Germinal center (tissue), 1 donor: ENCODE measurements around the gene WDR72.
"Not testable (repeated sequence)": the region's sequence is repeated elsewhere in the genome, so short reads cannot be mapped to it uniquely, and the experiment has no call there.

Experiments used
- DNase-seq: peaks from one replicate; pipeline ENCODE4 v3.0.0; 2012; ENCODE audit warnings: mixed read lengths, low spot score

WDR72 gene

GRCh38 chr15:53709821-53710220 lies 49.6 kb downstream of the WDR72 start:
- no peak for DNase-seq

- no peak for DNase-seq
These were observed 64.1 kb downstream of the WDR72 start for GRCh38 chr15:53695365-53695764.

DNA sequence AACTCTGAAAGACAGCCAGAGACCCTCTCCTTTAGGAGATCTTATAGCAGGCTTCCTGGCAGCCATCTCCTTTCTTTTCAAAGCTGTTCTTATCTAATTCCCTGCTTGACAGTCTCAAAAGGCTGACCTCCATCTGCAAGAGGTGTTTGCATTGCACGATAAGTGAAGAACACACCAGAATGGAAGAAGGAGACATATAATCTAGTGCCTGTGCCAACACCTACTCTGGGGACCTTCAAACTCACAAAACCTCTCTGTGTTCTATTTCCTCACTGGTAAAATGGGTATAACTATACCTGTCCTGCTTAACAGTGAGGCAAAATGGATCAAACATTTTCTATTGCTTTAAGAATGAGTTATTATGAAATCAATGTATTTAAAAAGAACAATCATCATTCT lies 65.0 kb downstream of the WDR72 start:
- DNase-seq = no peak

DNA sequence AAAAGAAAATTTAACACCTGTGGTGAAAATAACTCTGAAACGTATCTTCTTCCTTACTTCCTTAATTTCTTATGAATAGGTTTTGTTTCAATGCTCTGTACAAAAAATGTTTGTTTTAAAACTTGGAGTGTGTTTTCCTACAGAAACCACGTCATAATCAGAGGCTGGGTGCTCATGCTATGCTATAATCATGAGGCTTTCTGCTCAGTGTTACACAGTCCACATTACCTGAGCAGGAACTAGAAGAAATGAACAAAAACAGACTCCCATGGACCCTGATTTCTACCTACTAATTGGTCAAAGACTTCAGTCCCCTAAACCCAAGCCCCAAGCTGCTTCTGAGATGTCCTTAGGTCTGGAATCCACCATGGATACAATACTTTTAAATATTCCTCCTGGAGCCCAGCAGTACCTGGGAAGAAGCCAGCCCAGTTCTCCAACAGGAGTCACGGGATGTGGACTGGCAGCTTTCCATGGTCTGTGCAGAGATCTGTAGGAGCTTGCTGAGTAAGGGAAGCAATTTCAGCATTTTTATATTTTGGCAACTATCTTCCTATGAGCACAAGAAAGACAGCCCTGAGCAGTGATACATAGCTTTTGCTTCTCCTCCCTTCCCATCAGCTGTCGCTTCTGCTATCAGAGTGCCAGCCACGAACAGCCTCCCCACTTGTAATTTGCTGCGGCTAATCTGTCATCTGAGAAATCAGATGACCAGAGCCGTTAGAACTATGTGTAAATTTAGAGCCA lies 65.6 kb downstream of the WDR72 start:
- no peak for DNase-seq

DNA sequence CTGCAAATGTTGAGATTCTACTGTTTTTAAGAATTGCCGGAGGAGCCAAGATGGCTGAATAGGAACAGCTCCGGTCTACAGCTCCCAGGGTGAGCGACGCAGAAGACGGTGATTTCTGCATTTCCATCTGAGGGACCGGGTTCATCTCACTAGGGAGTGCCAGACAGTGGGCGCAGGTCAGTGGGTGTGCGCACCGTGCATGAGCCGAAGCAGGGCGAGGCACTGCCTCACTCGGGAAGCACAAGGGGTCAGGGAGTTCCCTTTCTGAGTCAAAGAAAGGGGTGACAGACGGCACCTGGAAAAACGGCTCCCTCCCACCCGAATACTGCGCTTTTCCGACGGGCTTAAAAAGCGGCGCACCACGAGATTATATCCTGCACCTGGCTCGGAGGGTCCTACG lies 75.3 kb downstream of the WDR72 start:
- DNase-seq = not testable (repeated sequence)

- DNase-seq = no peak
These were observed 78.4 kb downstream of the WDR72 start for GRCh38 chr15:53681056-53681455.

- DNase-seq = no peak
These were observed 83.6 kb downstream of the WDR72 start for GRCh38 chr15:53675832-53676231.

DNA sequence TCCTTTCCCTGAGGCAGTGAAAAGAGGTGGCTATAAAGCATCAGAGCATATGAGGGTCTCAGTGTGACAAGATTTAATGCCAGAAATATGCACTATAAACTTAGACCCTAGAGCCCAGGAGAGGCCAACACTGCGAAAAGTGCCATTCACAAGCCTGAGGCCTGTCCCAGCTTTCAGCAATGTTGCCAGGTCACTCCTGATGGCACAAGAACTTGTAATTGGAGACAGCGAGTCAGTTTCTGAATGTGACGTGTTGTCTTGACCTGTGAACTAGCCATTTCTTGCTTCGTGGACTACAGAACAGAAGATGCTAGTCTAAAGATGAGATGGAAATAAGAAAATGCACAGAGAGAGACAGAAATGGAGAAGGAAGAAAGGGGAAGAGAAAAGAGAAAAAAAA lies 87.9 kb downstream of the WDR72 start:
- no peak for DNase-seq

DNA sequence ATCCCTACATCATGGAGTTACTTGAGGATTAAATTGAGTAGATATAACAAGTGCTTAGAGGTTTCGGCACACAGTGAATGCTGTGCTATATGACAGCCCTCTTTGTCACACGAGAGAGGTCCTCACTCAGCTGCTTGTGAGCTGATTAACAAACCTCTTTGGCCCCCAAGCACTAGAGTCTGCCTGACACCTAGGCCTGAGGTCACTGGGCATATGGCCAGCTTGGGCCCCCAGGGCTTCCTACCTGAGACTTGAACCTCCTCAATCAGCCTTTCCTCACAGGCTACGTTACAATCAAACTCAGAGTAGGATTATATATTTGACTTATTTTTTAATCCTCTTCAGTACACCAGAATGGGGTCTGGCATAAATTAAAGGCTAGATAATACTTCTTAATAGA lies 88.8 kb downstream of the WDR72 start:
- no peak for DNase-seq

DNA sequence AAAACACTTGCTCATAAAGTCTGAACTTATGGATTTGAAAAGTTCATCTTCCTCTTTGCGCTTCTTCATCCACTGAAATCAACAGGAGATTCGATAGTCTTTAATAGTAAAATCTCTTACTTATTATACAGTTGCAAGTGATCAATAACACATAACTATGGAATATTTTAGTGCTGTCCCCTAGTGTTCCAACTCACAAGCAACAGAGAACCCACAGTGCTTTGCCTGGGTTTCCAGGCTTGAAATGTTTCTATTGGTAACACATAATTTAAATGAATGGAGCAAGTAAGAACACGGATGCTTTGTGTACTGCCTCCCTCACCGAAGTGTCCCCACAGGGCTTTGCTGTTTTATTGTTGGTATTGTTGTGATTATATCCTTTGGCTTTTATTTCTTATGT lies 93.5 kb downstream of the WDR72 start:
- no peak for DNase-seq

DNA sequence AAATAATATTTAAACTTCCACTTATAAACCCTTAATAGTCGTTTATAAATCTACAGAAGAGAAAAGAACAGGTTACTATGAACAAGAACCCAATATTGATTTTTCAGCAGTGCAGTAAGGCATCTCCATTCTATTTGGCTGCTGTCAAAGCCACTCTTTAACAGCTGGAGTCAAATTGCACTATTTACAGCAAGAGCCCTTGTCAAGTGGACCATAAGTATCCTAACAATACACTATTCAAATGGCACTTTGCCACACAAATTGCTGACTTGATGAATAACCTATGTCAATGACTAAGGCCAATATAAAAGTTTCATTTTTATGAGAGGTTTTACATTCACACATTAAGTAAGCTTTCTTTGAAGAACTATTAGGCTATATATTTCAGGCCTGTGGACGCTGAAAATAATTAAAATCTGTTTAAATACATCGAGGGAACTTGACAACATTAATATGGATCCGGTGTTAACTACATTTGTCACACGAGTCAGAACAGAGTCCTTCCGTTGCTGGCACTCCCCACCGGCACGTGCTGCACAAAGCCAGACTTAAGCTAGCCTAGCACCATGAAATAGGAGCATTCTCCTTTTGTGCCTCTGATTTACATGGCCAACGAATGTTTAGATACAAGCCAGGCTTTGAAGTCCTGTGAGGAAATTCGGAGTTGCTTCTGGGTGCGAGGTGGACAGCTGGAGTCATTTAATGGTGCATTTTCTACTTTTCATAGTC lies 100.5 kb downstream of the WDR72 start:
- no peak for DNase-seq

- no peak for DNase-seq
These were observed 101.2 kb downstream of the WDR72 start for GRCh38 chr15:53658255-53658654.

DNA sequence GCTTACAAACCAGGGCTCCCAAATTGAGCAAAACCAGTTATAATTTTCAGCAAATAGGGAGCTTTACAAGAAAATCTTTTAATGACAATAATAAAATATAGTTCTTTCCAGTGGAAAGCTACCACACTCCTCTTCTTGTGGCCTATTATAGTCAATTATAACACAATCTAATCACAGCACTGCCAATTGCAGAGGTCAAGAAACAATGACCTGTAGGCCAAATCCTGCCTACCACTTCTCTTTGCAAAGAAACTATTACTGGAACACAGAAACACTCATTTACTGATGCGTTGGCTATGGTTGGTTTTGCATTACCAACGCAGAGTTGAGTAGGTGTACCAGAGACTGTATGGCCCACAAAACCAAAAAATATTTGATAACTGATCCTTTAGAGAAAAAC lies 110.5 kb downstream of the WDR72 start:
- no peak for DNase-seq

- DNase-seq = no peak
These were observed 114.8 kb downstream of the WDR72 start for GRCh38 chr15:53644660-53645059.

- no peak for DNase-seq
These were observed 124.9 kb downstream of the WDR72 start for GRCh38 chr15:53634517-53635106.

- no peak for DNase-seq
These were observed 132.2 kb downstream of the WDR72 start for GRCh38 chr15:53627279-53627678.

DNA sequence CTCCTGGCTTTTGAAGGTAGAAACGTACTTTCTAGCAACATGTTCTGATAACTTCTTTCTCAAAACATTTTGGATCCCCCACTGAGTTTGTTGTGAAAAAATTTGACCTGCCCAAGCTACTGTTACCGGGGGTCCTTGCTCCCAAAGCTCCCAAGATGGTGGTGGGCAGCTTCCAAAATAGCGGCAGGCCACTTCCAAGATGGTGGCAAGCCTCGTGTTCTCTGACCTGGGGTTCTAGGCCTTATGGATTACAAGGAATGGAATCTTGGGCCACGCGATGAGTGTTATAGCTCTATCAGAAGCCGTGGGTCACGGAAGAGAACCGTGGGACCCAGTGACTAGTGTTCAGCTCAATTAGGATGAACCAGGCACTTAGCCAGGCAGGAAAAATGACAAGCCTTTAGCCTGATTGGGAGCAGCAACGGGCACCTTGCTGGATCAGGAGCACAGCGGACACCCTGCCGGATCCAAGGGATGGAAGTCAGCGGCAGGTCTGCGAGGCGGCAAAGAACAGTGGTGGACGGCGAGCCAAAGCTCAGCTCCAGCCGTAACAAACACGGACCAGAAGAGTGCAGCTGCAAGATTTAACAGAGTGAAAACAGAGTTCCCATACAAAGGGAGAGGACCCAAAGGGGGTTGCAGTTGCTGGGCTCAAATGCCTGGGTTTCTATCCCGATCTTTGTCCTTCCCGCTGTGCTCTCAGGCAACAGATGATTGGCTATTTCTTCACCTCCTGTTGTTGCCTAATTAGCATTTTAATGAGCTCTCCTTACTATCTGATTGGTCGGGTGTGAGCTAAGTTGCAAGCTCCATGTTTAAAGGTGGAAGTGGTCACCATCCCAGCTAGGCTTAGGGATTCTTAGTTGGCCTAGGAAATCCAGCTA lies 133.3 kb downstream of the WDR72 start:
- no peak for DNase-seq

- DNase-seq = no peak
These were observed 134.2 kb downstream of the WDR72 start for GRCh38 chr15:53625260-53625659.

GRCh38 chr15:53618461-53618860 lies 141.0 kb downstream of the WDR72 start:
- DNase-seq = no peak

DNA sequence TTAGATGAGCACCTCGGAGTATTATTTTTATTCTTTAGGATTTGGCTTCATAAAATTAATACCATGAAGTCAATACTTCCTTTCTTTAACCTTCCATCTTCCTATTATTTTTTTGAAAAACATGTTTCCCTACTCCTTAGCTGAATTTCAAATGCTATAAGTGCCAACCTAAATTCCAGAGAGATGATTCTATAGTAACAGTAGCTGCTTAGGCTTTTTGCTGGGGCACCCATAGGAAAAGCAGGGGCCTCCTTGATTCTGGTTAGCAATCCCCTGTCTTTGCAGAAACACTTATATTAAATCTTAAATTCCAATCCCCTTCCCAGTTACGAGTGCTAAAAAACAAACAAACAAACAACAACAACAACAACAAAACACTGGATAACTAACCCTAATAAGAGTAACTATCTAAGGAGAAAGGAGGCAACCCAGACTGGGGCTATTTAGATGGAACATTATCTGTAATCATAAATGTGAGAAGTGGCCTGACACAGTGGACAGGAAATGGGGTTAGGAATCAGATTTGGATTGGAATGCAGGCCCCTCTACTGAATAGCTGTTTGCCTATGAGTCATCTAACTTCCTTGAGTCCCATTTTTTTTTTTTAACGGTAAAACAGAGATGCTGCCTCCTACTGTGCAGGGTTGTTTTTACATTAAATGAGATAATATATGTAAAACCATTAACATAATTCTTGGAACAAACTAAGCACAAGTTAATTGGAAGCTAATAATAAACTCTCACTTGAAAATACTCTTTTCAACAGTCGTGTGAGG lies 148.1 kb downstream of the WDR72 start:
- DNase-seq = no peak

- DNase-seq = no peak
These were observed 168.4 kb downstream of the WDR72 start for GRCh38 chr15:53591041-53591440.

DNA sequence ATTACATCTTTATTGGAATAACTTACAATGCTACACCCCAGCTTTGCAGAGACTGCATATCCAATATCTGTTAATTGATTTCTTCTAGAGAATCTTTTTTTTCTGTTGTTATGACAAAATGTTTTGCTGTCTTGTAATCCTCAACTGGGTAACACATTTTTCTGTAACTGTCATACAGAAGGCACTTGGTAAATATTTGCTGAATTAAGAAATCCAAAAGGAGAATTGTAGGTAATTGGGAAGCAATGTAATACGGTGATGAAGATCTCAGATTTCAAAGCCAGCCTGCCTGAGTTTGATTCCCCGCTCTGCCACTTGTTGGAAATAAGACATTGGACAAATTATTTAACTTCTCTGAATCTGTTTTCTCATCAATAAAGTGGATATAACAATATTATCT lies 169.1 kb downstream of the WDR72 start:
- DNase-seq = no peak
